ENCODE data around the gene MLLT10.

MLLT10 gene

DNA sequence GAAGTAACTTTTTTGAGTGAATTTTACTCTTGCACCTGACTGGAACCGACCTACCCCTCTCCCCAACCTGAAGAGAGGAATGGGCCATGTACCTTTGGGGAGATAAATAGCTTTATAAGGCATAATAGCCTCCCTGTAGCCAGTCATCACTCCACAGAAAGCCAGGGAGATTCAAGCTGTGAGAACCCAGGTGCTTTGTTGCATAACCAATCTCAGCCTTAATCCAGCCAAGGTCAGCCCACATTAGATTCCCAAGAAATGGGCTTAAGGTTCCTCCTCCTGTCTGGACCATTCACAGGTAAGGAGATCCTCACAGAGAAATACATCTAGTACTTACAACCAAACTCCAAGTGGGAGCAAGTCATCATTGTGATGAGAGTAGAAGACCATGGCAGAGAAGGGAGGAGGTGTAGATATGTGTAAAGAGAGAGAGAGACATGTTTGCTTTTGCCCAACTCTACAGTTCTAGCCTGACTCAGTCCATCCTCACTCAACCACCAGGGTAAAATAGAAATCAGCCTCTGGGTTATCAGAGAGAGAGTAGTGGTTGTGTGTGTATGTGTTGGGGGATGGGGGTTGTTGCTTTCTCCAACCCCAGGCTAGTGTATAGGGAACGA is 32.2 kb upstream of the MLLT10 start:
- no peak for DNase-seq

DNA sequence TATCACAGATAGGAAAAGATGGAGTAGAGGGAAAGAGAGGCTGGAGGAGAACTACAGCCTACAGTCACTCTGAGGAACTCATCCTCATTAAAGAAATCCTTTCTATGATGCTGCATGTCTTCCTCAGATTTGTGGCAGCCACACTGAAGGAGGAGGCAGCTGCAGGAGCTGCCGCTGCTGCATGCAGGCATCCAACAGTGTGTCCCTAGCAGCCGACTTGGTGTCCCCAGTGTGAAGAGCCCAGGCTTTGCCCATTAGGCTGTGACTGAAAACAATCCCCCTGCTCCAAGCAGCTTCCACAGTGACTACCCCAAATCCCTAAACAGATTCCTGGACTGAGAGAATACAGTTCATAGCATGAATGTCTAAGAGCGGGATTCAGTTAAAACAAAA is 31.7 kb upstream of the MLLT10 start:
- no peak for DNase-seq

- no peak for DNase-seq
Measured at GRCh38 chr10:21503542-21503941, 30.5 kb upstream of the MLLT10 start.

GRCh38 chr10:21505711-21506278 is 28.2 kb upstream of the MLLT10 start:
- no peak for DNase-seq

DNA sequence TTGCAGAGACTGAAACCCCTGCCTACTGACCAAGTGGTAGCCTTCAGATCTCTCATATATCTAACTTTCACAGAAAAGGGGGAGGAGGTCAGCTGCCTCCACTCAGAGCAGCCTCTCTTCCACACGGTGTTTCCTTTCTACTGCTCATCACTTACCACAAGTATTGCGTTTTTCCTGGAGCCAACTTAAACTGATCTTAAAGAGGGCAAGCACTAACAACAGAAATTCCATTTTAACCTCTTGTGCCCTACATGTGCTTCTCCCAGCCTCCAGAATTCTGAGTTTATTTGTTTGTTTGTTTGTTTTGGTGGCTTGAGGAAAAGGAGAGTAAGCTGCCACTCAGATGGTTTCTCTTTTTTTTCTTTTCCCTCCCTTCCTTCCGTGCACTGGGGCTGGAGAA is 27.7 kb upstream of the MLLT10 start:
- no peak for DNase-seq

GRCh38 chr10:21507150-21507549 is 26.9 kb upstream of the MLLT10 start:
- no peak for DNase-seq

GRCh38 chr10:21508706-21509331 is 25.2 kb upstream of the MLLT10 start:
- no peak for DNase-seq

DNA sequence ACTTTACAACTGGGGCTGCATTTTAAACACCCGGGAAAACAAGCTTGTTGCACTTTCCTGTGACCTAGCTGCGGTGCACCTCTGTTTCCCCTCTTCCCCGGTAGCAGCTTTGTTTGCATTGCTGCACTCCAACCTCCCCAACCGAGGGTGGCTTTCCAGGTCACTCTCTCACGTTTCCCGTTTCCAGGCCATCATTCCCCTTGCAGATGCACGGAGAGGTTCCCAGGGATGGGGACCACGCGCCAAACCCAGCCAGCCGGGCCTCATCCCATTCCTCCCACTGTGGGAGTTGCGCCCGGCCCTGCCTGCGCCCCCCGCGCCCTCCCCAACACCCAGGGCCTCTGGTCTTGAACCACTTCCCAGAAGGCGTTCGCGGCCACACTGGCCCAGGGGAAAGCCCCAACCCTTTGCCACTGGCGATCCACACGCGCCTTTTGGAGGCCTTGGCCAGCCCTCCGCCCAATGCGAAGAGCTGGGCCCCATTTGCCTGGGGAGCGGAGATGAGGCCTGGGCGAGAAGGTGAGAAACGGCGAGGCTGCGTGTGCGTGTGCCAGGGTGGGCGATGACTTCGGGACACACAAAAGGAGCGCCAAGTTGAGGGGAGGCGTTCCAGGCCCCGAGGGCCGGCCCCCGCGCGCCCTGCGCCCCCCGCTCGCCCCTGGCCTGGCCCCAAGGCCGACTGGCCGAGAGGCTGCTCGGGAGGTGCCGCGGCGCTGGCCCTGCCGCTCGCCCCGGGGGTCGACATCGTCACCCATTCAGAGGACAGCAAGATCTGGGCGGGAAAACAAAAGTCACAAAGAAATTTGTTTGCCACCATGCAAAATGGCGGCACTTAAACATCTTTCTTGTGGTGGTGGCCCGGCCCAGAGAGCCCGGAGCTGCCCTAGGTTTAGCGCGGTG is 24.4 kb upstream of the MLLT10 start:
- DNase-seq: no peak

- DNase-seq: no peak
Measured at GRCh38 chr10:21510241-21511094, 23.6 kb upstream of the MLLT10 start.

DNA sequence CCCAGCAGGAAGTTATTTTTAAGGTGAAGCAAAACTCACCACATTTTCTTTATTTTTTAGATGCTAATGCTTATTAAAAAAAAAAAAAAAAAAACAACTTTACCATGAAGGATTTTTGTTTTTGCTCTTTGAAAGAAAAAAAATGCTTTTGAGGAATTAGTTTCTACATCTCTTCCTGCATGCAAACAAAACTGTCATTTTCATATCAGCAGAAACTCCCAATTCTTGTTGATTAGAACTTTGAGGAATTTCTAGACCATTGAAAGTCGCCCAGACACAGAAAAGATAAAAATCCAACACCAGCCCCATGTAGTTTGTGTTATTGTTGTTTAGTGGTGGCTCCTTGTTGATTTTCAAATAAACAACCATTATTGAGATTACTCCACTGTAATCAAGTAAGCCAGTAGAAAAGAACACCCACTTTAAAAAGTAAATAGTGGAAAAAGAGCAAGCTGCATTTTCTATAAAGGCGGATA is 22.9 kb upstream of the MLLT10 start:
- no peak for DNase-seq

- no peak for DNase-seq
Measured at GRCh38 chr10:21511946-21512572, 22.0 kb upstream of the MLLT10 start.

DNA sequence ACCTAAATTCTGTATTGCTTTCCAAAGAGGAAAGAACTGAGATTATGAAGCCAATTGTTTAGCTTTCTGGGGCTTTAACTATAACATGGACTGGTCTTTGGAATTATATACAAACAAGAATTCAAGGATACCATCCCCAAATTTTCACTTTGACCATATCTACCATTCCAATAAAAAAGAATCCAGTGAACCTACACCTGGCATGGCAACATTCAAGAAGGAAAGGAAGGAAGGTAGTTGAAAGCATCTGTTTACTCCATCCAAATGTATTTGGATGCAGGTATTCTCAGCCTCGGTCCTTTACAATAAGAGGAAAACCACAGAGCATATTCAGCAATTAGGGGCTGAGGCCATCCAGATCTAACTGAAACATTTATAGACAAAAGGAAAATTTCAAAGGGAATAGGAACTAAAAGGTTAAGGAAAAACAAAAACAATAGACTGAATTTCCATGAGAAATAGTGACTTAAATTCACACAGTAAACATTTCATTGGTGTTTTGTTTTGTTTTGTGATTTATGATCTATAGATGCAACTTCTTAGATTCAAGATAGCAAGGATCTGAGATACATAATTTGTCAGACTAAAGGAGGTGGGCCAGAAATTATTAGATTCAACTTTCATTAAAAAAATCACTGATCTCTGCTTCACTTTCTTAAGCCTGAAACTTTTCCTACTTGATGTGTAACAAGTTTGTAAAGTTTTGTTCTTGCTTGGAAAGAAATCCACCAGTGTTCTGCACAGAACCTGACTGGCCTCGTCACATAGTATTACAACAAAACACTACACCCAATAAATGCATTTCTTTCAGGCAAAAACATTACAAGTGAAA is 21.2 kb upstream of the MLLT10 start:
- DNase-seq: no peak

DNA sequence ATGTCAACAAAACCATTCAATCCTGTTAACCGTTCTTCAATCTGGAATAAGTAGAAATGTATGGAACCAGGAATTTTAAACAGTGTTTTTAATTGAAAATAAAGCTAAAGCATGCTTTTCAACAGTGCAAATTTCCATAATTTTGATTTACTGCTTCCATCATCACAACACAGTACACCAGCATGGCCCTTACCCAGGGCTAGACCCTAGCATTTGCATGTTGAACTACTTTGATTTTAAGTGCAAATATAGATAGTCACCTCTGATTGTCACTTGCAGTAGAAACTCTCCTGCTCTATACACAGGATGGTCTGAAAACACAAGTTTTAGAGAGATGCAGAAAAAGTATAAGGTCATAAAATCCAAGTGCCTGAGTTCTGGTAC is 20.6 kb upstream of the MLLT10 start:
- DNase-seq: no peak

- DNase-seq: no peak
Measured at GRCh38 chr10:21514129-21514817, 19.8 kb upstream of the MLLT10 start.

DNA sequence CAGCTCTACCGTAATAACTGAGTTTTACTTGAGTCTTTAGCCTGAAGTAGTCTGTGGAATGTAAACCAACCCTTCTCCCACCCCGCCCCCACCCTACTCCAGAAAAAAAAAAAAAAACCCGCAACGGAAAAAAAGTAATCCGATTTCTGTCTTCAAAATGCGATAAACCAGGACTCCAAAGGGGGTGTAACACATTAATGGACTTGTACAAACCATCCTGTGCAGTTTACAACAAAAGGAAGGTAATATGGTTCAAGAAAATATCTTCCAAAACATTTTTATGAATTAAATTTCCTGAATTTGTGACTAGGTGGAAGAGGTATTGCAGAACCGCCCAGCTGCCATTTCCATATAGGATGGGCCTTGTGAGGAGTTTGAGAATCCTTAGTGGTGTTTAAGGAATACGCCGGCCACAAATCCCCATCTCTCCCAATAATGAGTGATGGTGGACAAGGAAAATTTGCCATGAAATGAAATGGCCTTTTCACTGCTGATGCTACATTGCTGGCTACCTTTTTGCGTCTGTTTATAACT is 19.1 kb upstream of the MLLT10 start:
- DNase-seq: no peak

- DNase-seq: no peak
Measured at GRCh38 chr10:21515361-21516241, 18.4 kb upstream of the MLLT10 start.

- peak; percentile 37 for DNase-seq
Measured at GRCh38 chr10:21516242-21517131, 17.5 kb upstream of the MLLT10 start.

Measured in stimulated activated CD4-positive, alpha-beta T cell treated with anti-CD3 and anti-CD28 coated beads, Interleukin-4, amount 100 ng/mL, for 24 hours (primary cell).